Heart left ventricle (tissue), 16 donors: Measurements from ENCODE around the gene CYB5RL. TPM values are rescaled to one million over a fixed set of nuclear protein-coding genes. Genes with fewer than 3 reads are reported as not detected.

Experiments used
- ATAC-seq, 4 donors: fragments of 200-7000 bp; cut with Tn5 transposase; one replicate each; pipeline ENCODE4 v1.9.1; 2020 to 2022; ENCODE audit warnings: moderate library complexity in 4 of 4, mild to moderate bottlenecking in 3 of 4, moderate number of reproducible peaks in 1 of 4
- DNase-seq, 5 donors: peaks; one replicate each; pipeline ENCODE4 v3.0.0-alpha.2; 2020
- H3K27ac ChIP-seq, 12 donors: fragments of 200-600 bp; sonication (generic) in 4 of 12; one replicate each; pipeline versions ENCODE4 v1.5.0 to v1.8.0; 2016 to 2022; ENCODE audit warnings: mild to moderate bottlenecking in 2 of 12
- H3K27me3 ChIP-seq, 9 donors: fragments of 200-600 bp; sonication (generic) in 2 of 9; one replicate each; pipeline versions ENCODE4 v1.5.1 to v1.8.0; 2016 to 2022; ENCODE audit warnings: mild to moderate bottlenecking in 3 of 9
- H3K36me3 ChIP-seq, 9 donors: fragments of 200-600 bp; sonication (generic) in 2 of 9; one replicate each; pipeline versions ENCODE4 v1.5.0 to v1.8.0; 2018 to 2022; ENCODE audit warnings: mild to moderate bottlenecking in 2 of 9
- H3K4me1 ChIP-seq, 12 donors: fragments of 200-600 bp; sonication (generic) in 4 of 12; one replicate each; pipeline versions ENCODE4 v1.5.0 to v1.8.0; 2016 to 2022; ENCODE audit warnings: mild to moderate bottlenecking in 3 of 12
- H3K4me3 ChIP-seq, 12 donors: fragments of 200-600 bp; sonication (generic) in 4 of 12; one replicate each; pipeline versions ENCODE4 v1.5.0 to v1.8.0; 2017 to 2022; ENCODE audit warnings: mild to moderate bottlenecking in 9 of 12, moderate library complexity in 4 of 12
- H3K9me3 ChIP-seq, 12 donors: fragments of 200-600 bp; sonication (generic) in 4 of 12; one replicate each; pipeline versions ENCODE4 v1.5.0 to v1.8.0; 2016 to 2022; ENCODE audit warnings: mild to moderate bottlenecking in 1 of 12
- CTCF ChIP-seq, 12 donors: fragments of 200-600 bp; sonication (generic) in 4 of 12; IDR thresholded peaks; one replicate each; pipeline versions ENCODE4 v1.5.0 to v1.8.0; 2018 to 2022; ENCODE audit warnings: antibody characterized with exemption in 12 of 12, mild to moderate bottlenecking in 5 of 12
- POLR2A ChIP-seq, 2 donors: fragments of 450-650 bp; IDR thresholded peaks; one replicate each; pipeline ENCODE4 v1.6.1; 2017; ENCODE audit warnings: antibody characterized with exemption in 2 of 2, mild to moderate bottlenecking in 2 of 2, moderate library complexity in 2 of 2
- WGBS, 4 donors: extraction: QIAGEN DNeasy Blood & Tissue Kit in 2 of 4; methylation state at CpG; one replicate each; pipeline versions ENCODE4 v1.1.5 to v1.1.7; 2013 to 2018; 5-methylcytosine and 5-hydroxymethylcytosine counted together
- intact Hi-C, 10 donors: fragments of 100-400 bp; cut with DNase I; formaldehyde crosslinking; loops; one replicate each; pipeline versions ENCODE4 v1.11.1 to v1.14.2; 2022
- polyA plus RNA-seq, 2 donors: library from polyadenylated mRNA; stranded (reverse); fragments of 200-250 nt; gene quantifications; one replicate each; pipeline ENCODE4 v1.2.3, GENCODE V29; 2013
- total RNA-seq, 9 donors: library from RNA; depleted of rRNA in 2 of 9; stranded (reverse); fragments of >200 nt in 2 of 9; fragmentation: NEBNext Ultra II Directional in 3 of 9; extraction: Animal tissue kit (Norgen Biotek cat#: 25700) in 3 of 9; gene quantifications; one replicate each; pipeline versions ENCODE4 v1.1.0 to v1.2.4, GENCODE V29; 2016 to 2023
- donor health status: ischemic (EF 13 %, LVEDD 7.1; RV severe dilation, severe dysfunction).
- donor health status: healthy with polysubstance abuse.
- donor health status: DM: no; HTN: yes; CAD: no.
- donor health status: DM: no; HTN: no; CAD: no.
- donor health status: ischemic (EF 25% LVEDD 6.9; RV normal size, moderate dysfunction).
- donor health status: ischemic (EF 25% LVEDD 5.7; RV mildly dilated, moderate dysfunction).
- donor health status: healthy.
- donor health status: DM: yes; HTN: yes; CAD: no.
- donor health status: ischemic (EF 35%, LVEDD 5.7; RV mildly dilated, moderate dysfunction).
- donor health status: nonischemic (EF 11% LVEDD 7.7; RV severe dilation, severe dysfunction).
- donor health status: DM: yes; HTN: yes; CAD: no.
- donor health status: PGD.
- donor health status: ischemic (EF 29% LVEDD 5.4; RV normal size, mild dysfunction).
- donor health status: nonischemic (EF 23%, LVEDD 6.1; RV moderate dilation, normal function).

CYB5RL gene
- total and polyA plus RNA-seq, 11 donors = 2.2 to 7.5 (median 4.3) TPM

- no peak for DNase-seq
- Histone ChIP-seq H3K27me3 (no peaks in the 10 kb centered on the region), H3K4me1 (no peaks in the 10 kb centered on the region), H3K9me3 (no peaks in the 10 kb centered on the region), H3K27ac (no peak overlapping the region), H3K4me3 (no peak overlapping the region), H3K36me3 (peaks cover 0 to 8% (median 0%) of the 10 kb centered on the region in 9 donors)
- intact Hi-C loops = no loop called here
- no peak for ATAC-seq
- WGBS, 4 donors = 92 to 96% (median 95%) methylated on average over 8 of the region's 8 CpGs
- TF ChIP-seq POLR2A (IDR thresholded peaks at IDR 0.05) = no peak
- no peak for TF ChIP-seq CTCF (IDR thresholded peaks at IDR 0.05)
Observed at GRCh38 chr1:54171606-54172005, 28.2 kb downstream of the CYB5RL start.

GRCh38 chr1:54171016-54171415 lies 28.8 kb downstream of the CYB5RL start:
- no peaks in the 10 kb centered on the region for H3K9me3 ChIP-seq
- intact Hi-C loops = no loop called here
- ATAC-seq (no peak), DNase-seq (no peak)
- H3K27ac ChIP-seq = no peak overlapping the region
- TF ChIP-seq POLR2A (IDR thresholded peaks at IDR 0.05) = no peak
- no peak for TF ChIP-seq CTCF (IDR thresholded peaks at IDR 0.05)
- no peaks in the 10 kb centered on the region for H3K4me1 ChIP-seq
- no peak overlapping the region for H3K4me3 ChIP-seq
- WGBS, 4 donors = 78 to 86% (median 84%) methylated on average over 8 of the region's 8 CpGs
- no peaks in the 10 kb centered on the region for H3K27me3 ChIP-seq
- peaks cover 0 to 8% (median 0%) of the 10 kb centered on the region in 9 donors for H3K36me3 ChIP-seq

- ATAC-seq (no peak), DNase-seq (no peak)
- Histone ChIP-seq H3K27me3 (no peaks in the 10 kb centered on the region), H3K36me3 (peaks cover 0 to 2% (median 0%) of the 10 kb centered on the region in 9 donors), H3K9me3 (no peaks in the 10 kb centered on the region), H3K4me1 (no peaks in the 10 kb centered on the region), H3K27ac (no peak overlapping the region), H3K4me3 (no peak overlapping the region)
- WGBS, 4 donors = 77 to 83% (median 80%) methylated on average over 3 of the region's 3 CpGs
- intact Hi-C loops = no loop called here
- TF ChIP-seq POLR2A (IDR thresholded peaks at IDR 0.05) (no peak), CTCF (IDR thresholded peaks at IDR 0.05) (no peak)
Observed at GRCh38 chr1:54169068-54169467, 30.8 kb downstream of the CYB5RL start.

- TF ChIP-seq CTCF (IDR thresholded peaks at IDR 0.05) (no peak), POLR2A (IDR thresholded peaks at IDR 0.05) (no peak)
- Histone ChIP-seq H3K9me3 (no peaks in the 10 kb centered on the region), H3K27ac (no peak overlapping the region), H3K4me3 (no peak overlapping the region), H3K36me3 (no peaks in the 10 kb centered on the region), H3K4me1 (no peaks in the 10 kb centered on the region), H3K27me3 (no peaks in the 10 kb centered on the region)
- ATAC-seq (no peak), DNase-seq (no peak)
- intact Hi-C loops = no loop called here
- 81 to 91% (median 89%) methylated on average over 7 to 8 of the region's 8 CpGs for WGBS, 4 donors
Observed at GRCh38 chr1:54168206-54168965, 31.4 kb downstream of the CYB5RL start.
